CD4-positive, CD25-positive, alpha-beta regulatory T cell (primary cell): ENCODE measurements around the gene KIAA1217. TPM values are rescaled to one million over a fixed set of nuclear protein-coding genes. Genes with fewer than 3 reads are reported as not detected.

Experiments used
- ATAC-seq, 2 donors: fragments of 150-1000 bp; cut with Tn5 transposase; one replicate each; pipeline ENCODE4 v1.10.0; 2021; ENCODE audit warnings: low read depth in 2 of 2, moderate number of reproducible peaks in 2 of 2, moderate library complexity in 1 of 2
- DNase-seq, 3 donors: peaks; one replicate each; pipeline versions ENCODE4 v3.0.0 to v3.0.0-alpha.2; 2012 to 2022; ENCODE audit warnings: mixed read lengths in 1 of 3
- H3K27ac ChIP-seq: one replicate; pipeline ENCODE4 v1.7.0; 2013; ENCODE audit warnings: mild to moderate bottlenecking, low read length; ENCODE audit not compliant: insufficient read depth, poor library complexity, severe bottlenecking
- H3K27me3 ChIP-seq: one replicate; pipeline ENCODE4 v1.7.0; 2013; ENCODE audit warnings: low read length; ENCODE audit not compliant: control insufficient read depth, insufficient read depth
- H3K36me3 ChIP-seq: one replicate; pipeline ENCODE4 v1.7.0; 2013; ENCODE audit warnings: mild to moderate bottlenecking, low read length, moderate library complexity; ENCODE audit not compliant: control insufficient read depth, insufficient read depth
- H3K4me1 ChIP-seq: 2 replicates; pipeline ENCODE4 v1.7.0; 2013; ENCODE audit warnings: mild to moderate bottlenecking, low read length; ENCODE audit not compliant: insufficient read depth, control insufficient read depth, poor library complexity, severe bottlenecking
- H3K4me3 ChIP-seq: one replicate; pipeline ENCODE4 v1.7.0; 2013; ENCODE audit warnings: low read depth, mild to moderate bottlenecking, low read length, moderate library complexity
- H3K9me3 ChIP-seq, 2 experiments: 1 replicate in 1 of 2; 2 replicates in 1 of 2; pipeline ENCODE4 v1.7.0; 2013; ENCODE audit warnings: low read length in 2 of 2, mild to moderate bottlenecking in 1 of 2, moderate library complexity in 1 of 2; ENCODE audit not compliant: control insufficient read depth in 2 of 2
- H3K27ac Mint-ChIP-seq, 3 donors: one replicate each; pipeline ENCODE4 v1.8.0; 2020 to 2022; ENCODE audit warnings: mild to moderate bottlenecking in 3 of 3, mixed read lengths in 3 of 3, moderate library complexity in 2 of 3
- H3K27me3 Mint-ChIP-seq: one replicate; pipeline ENCODE4 v1.8.0; 2022; ENCODE audit warnings: mild to moderate bottlenecking, mixed read lengths
- H3K36me3 Mint-ChIP-seq: one replicate; pipeline ENCODE4 v1.8.0; 2020; ENCODE audit warnings: mixed read lengths
- H3K4me1 Mint-ChIP-seq, 4 donors: one replicate each; pipeline ENCODE4 v1.8.0; 2020 to 2022; ENCODE audit warnings: mixed read lengths in 4 of 4, mild to moderate bottlenecking in 1 of 4
- H3K4me3 Mint-ChIP-seq, 4 donors: one replicate each; pipeline ENCODE4 v1.8.0; 2020 to 2022; ENCODE audit warnings: mild to moderate bottlenecking in 4 of 4, mixed read lengths in 4 of 4, moderate library complexity in 3 of 4
- H3K9me3 Mint-ChIP-seq, 7 donors: one replicate each; pipeline ENCODE4 v1.8.0; 2020 to 2022; ENCODE audit warnings: mixed read lengths in 7 of 7, mild to moderate bottlenecking in 3 of 7, moderate library complexity in 2 of 7
- polyA plus RNA-seq, 4 donors: library from polyadenylated mRNA; unstranded; fragments of 300-500 nt; fragmentation: Illumina TruSeq; gene quantifications; one replicate each; pipeline ENCODE4 v1.2.3, GENCODE V29; 2021
- total RNA-seq: library from RNA; stranded (reverse); gene quantifications from one replicate; pipeline ENCODE4 v1.2.3, GENCODE V29; 2022

The KIAA1217 gene
- total and polyA plus RNA-seq, 5 donors from 2014 or later = 0.10 TPM; not detected in 4

- Histone ChIP-seq H3K9me3 (no peaks in the 10 kb centered on the region), H3K27ac (no peak overlapping the region), H3K27me3 (no peaks in the 10 kb centered on the region), H3K4me1 (no peaks in the 10 kb centered on the region), H3K4me3 (no peak overlapping the region), H3K36me3 (no peaks in the 10 kb centered on the region)
- Mint-ChIP-seq H3K4me1 (peaks cover 0 to 4% (median 0%) of the 10 kb centered on the region in 4 donors), H3K27me3 (peaks cover 5% of the 10 kb centered on the region), H3K36me3 (no peaks in the 10 kb centered on the region), H3K27ac (no peak overlapping the region), H3K9me3 (peaks cover 0 to 5% (median 2%) of the 10 kb centered on the region in 7 donors), H3K4me3 (no peak overlapping the region)
- no peak for ATAC-seq
- no peak for DNase-seq
Observed at GRCh38 chr10:24382045-24382444, 173.1 kb downstream of the KIAA1217 start.

DNA sequence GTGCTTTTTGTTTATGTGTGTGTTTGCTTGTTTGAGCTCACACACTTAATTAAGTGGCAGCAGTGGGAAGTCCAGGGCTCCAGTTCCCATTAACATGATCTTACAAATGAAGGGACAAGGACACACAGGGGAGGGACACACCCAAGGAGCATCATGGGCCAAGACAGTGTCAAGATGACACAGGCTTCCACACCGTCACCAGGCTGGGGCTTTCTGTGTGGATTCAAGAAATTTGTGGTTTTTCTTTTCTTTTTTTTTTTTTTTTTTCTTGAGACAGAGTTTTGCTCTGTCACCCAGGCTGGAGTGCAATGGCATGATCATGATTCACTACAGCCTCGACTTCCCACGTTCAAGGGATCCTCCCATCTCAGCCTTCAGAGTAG lies 173.6 kb downstream of the KIAA1217 start:
- Histone ChIP-seq H3K9me3 (no peaks in the 10 kb centered on the region), H3K36me3 (no peaks in the 10 kb centered on the region), H3K27me3 (no peaks in the 10 kb centered on the region), H3K4me1 (no peaks in the 10 kb centered on the region), H3K4me3 (no peak overlapping the region), H3K27ac (no peak overlapping the region)
- peaks cover 0 to 4% (median 0%) of the 10 kb centered on the region in 4 donors for H3K4me1 Mint-ChIP-seq
- peaks cover 5% of the 10 kb centered on the region for H3K27me3 Mint-ChIP-seq
- DNase-seq (no peak), ATAC-seq (no peak)
- H3K27ac Mint-ChIP-seq = no peak overlapping the region
- no peak overlapping the region for H3K4me3 Mint-ChIP-seq
- H3K9me3 Mint-ChIP-seq = peaks cover 0 to 5% (median 2%) of the 10 kb centered on the region in 7 donors
- H3K36me3 Mint-ChIP-seq = no peaks in the 10 kb centered on the region

- H3K9me3 Mint-ChIP-seq = peaks cover 0 to 5% (median 2%) of the 10 kb centered on the region in 7 donors
- H3K36me3 ChIP-seq = no peaks in the 10 kb centered on the region
- H3K27me3 ChIP-seq = no peaks in the 10 kb centered on the region
- H3K4me3 ChIP-seq = no peak overlapping the region
- H3K4me1 ChIP-seq = no peaks in the 10 kb centered on the region
- H3K9me3 ChIP-seq = no peaks in the 10 kb centered on the region
- peaks cover 5% of the 10 kb centered on the region for H3K27me3 Mint-ChIP-seq
- H3K36me3 Mint-ChIP-seq = no peaks in the 10 kb centered on the region
- DNase-seq (no peak), ATAC-seq (no peak)
- H3K27ac ChIP-seq = no peak overlapping the region
- H3K4me1 Mint-ChIP-seq = peaks cover 0 to 4% (median 0%) of the 10 kb centered on the region in 4 donors
- H3K27ac Mint-ChIP-seq = no peak overlapping the region
- H3K4me3 Mint-ChIP-seq = no peak overlapping the region
Observed at GRCh38 chr10:24382979-24383663, 174.2 kb downstream of the KIAA1217 start.

DNA sequence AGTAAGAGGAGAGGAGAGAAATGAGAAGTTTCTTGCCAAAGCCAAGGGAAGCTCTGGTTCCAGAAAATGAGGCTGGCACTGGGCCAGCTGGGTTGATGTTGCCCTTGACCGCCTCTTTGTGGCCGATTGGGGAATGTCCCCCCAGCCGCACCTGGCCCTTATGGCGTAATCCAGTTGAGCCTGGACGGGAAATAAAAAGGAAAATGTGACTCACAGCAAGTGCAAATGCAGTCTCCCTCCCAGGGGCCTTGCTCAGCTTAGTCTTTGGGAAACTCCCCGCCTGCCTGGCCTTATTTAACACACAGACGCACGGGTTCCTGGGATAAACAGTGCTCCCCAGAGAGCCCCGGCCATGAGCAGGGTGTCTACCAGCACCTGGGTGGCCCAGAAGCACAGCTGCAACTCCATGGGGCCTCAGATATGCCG lies 174.8 kb downstream of the KIAA1217 start:
- H3K4me3 Mint-ChIP-seq = no peak overlapping the region
- Histone ChIP-seq H3K36me3 (no peaks in the 10 kb centered on the region), H3K27me3 (no peaks in the 10 kb centered on the region), H3K9me3 (no peaks in the 10 kb centered on the region), H3K27ac (no peak overlapping the region), H3K4me3 (no peak overlapping the region), H3K4me1 (no peaks in the 10 kb centered on the region)
- no peak for DNase-seq
- peaks cover 0 to 4% (median 0%) of the 10 kb centered on the region in 4 donors for H3K4me1 Mint-ChIP-seq
- H3K9me3 Mint-ChIP-seq = peaks cover 0 to 5% (median 2%) of the 10 kb centered on the region in 7 donors
- H3K27ac Mint-ChIP-seq = no peak overlapping the region
- no peak for ATAC-seq
- no peaks in the 10 kb centered on the region for H3K36me3 Mint-ChIP-seq
- H3K27me3 Mint-ChIP-seq = peaks cover 5% of the 10 kb centered on the region

GRCh38 chr10:24384954-24385353 lies 176.0 kb downstream of the KIAA1217 start:
- peaks cover 0 to 5% (median 2%) of the 10 kb centered on the region in 7 donors for H3K9me3 Mint-ChIP-seq
- no peak overlapping the region for H3K27ac ChIP-seq
- peaks cover 5% of the 10 kb centered on the region for H3K27me3 Mint-ChIP-seq
- no peak for ATAC-seq
- no peaks in the 10 kb centered on the region for H3K27me3 ChIP-seq
- no peak overlapping the region for H3K4me3 Mint-ChIP-seq
- H3K4me3 ChIP-seq = no peak overlapping the region
- H3K27ac Mint-ChIP-seq = peak overlapping the region in 1 of 3 donors; percentile 9
- H3K4me1 ChIP-seq = no peaks in the 10 kb centered on the region
- H3K36me3 ChIP-seq = no peaks in the 10 kb centered on the region
- H3K4me1 Mint-ChIP-seq = peaks cover 0 to 4% (median 0%) of the 10 kb centered on the region in 4 donors
- no peaks in the 10 kb centered on the region for H3K36me3 Mint-ChIP-seq
- no peaks in the 10 kb centered on the region for H3K9me3 ChIP-seq
- no peak for DNase-seq

DNA sequence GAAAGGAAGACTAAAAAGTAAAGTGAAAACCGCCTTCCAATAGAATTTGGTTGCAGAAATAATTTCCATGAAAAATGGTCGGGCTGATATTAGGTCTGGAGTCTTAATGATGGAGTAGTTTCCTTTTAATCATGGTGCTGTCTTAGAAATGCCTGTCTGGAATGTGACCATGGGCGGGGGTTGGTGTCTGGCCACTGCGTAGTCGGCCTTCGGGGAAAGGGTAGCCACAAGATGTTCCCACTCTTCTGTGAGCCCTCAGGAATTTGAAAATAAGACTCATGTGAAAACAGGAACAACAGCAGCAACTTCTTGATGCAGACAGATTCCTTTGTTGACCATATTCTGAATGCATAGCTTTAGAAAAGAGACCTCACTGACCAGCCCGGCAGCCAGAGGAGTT lies 176.8 kb downstream of the KIAA1217 start:
- peak overlapping the region in 1 of 3 donors; percentile 76 for H3K27ac Mint-ChIP-seq
- no peaks in the 10 kb centered on the region for H3K4me1 ChIP-seq

DNA sequence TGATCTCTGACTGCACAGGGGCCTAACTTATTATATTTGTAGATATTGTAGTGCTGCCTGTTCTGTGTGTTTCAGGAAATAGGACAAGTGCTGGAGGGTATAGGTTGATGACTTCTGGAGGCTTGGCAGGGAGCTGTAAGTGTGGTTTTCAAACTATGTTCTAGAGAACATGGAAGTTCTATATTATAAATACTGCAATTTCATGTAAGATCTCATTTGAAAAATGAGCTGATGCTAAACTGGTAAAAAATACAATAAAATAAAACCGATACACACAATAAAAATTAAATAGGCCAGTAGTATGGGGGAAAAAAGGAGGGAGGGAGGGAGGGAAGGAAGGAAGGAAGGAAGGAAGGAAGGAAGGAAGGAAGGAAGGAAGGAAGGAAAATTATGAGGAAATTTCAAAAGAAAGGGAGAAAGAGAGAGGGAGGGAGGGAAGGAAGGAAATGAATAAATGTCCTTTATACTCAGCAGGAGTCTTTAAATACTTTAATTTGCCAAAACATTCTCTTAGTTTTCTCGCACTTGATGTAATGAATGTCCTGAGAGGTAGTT lies 181.3 kb downstream of the KIAA1217 start:
- Mint-ChIP-seq H3K4me1 (no peaks in the 10 kb centered on the region), H3K9me3 (peaks cover 0 to 8% (median 0%) of the 10 kb centered on the region in 7 donors), H3K36me3 (no peaks in the 10 kb centered on the region), H3K4me3 (no peak overlapping the region), H3K27ac (no peak overlapping the region), H3K27me3 (no peaks in the 10 kb centered on the region)
- DNase-seq (no peak), ATAC-seq (no peak)
- Histone ChIP-seq H3K36me3 (no peaks in the 10 kb centered on the region), H3K27me3 (no peaks in the 10 kb centered on the region), H3K27ac (no peak overlapping the region), H3K4me1 (no peaks in the 10 kb centered on the region), H3K4me3 (no peak overlapping the region), H3K9me3 (no peaks in the 10 kb centered on the region)

More for the DNA sequence above, 176.8 kb downstream of the KIAA1217 start:
- no peak overlapping the region for H3K27ac ChIP-seq
- Mint-ChIP-seq H3K36me3 (no peaks in the 10 kb centered on the region), H3K27me3 (peaks cover 5% of the 10 kb centered on the region), H3K4me3 (no peak overlapping the region), H3K9me3 (peaks cover 0 to 5% (median 2%) of the 10 kb centered on the region in 7 donors), H3K4me1 (peaks cover 0 to 4% (median 0%) of the 10 kb centered on the region in 4 donors)
- ATAC-seq (no peak), DNase-seq (no peak)
- no peaks in the 10 kb centered on the region for H3K9me3 ChIP-seq
- no peaks in the 10 kb centered on the region for H3K36me3 ChIP-seq
- H3K4me3 ChIP-seq = no peak overlapping the region
- no peaks in the 10 kb centered on the region for H3K27me3 ChIP-seq

GRCh38 chr10:24390746-24391145 lies 181.8 kb downstream of the KIAA1217 start:
- Mint-ChIP-seq H3K9me3 (peaks cover 0 to 8% (median 0%) of the 10 kb centered on the region in 7 donors), H3K27me3 (no peaks in the 10 kb centered on the region), H3K27ac (no peak overlapping the region), H3K4me1 (no peaks in the 10 kb centered on the region), H3K36me3 (no peaks in the 10 kb centered on the region), H3K4me3 (no peak overlapping the region)
- Histone ChIP-seq H3K27ac (no peak overlapping the region), H3K27me3 (no peaks in the 10 kb centered on the region), H3K4me1 (no peaks in the 10 kb centered on the region), H3K4me3 (no peak overlapping the region), H3K9me3 (no peaks in the 10 kb centered on the region), H3K36me3 (no peaks in the 10 kb centered on the region)
- no peak for ATAC-seq
- no peak for DNase-seq
